ENCODE data around the gene STK36.

- no peak for TF ChIP-seq REST (IDR thresholded peaks at IDR 0.05; ENCODE audit: insufficient read depth in 1 of 2, low read depth in 2 of 2, low read length in 1 of 2)
- TF ChIP-seq CTCF (IDR thresholded peaks at IDR 0.05) = no peak
These were observed 26.8 kb upstream of the STK36 start for GRCh38 chr2:218645126-218645525.
